ENCODE results near the gene CCDC174.
A peak's percentile ranks its signal among the peaks of the same experiment; 100 is the strongest.

CCDC174 gene

GRCh38 chr3:14633819-14634424 lies 17.6 kb upstream of the CCDC174 start:
- no peak overlapping the region for H3K4me3 ChIP-seq (ENCODE audit: low read depth, low read length)
- no peaks in the 10 kb centered on the region for H3K36me3 ChIP-seq
- no peaks in the 10 kb centered on the region for H3K27me3 ChIP-seq
- peak; percentile 52 for DNase-seq
- no peaks in the 10 kb centered on the region for H3K9me3 ChIP-seq
- no peaks in the 10 kb centered on the region for H3K4me1 ChIP-seq
- TF ChIP-seq, protein P1, sequence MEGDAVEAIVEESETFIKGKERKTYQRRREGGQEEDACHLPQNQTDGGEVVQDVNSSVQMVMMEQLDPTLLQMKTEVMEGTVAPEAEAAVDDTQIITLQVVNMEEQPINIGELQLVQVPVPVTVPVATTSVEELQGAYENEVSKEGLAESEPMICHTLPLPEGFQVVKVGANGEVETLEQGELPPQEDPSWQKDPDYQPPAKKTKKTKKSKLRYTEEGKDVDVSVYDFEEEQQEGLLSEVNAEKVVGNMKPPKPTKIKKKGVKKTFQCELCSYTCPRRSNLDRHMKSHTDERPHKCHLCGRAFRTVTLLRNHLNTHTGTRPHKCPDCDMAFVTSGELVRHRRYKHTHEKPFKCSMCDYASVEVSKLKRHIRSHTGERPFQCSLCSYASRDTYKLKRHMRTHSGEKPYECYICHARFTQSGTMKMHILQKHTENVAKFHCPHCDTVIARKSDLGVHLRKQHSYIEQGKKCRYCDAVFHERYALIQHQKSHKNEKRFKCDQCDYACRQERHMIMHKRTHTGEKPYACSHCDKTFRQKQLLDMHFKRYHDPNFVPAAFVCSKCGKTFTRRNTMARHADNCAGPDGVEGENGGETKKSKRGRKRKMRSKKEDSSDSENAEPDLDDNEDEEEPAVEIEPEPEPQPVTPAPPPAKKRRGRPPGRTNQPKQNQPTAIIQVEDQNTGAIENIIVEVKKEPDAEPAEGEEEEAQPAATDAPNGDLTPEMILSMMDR (IDR thresholded peaks at IDR 0.05; ENCODE audit: low read depth, low read length), result peak; percentile 70

- H3K27me3 ChIP-seq, result no peaks in the 10 kb centered on the region
- TF ChIP-seq, protein P1 (IDR thresholded peaks at IDR 0.05; ENCODE audit: low read depth, low read length), result no peak
- no peak for DNase-seq
- no peaks in the 10 kb centered on the region for H3K9me3 ChIP-seq
- no peaks in the 10 kb centered on the region for H3K36me3 ChIP-seq
- no peaks in the 10 kb centered on the region for H3K4me1 ChIP-seq
- no peak overlapping the region for H3K4me3 ChIP-seq (ENCODE audit: low read depth, low read length)
Measured at GRCh38 chr3:14634763-14635400, 16.7 kb upstream of the CCDC174 start.

DNA sequence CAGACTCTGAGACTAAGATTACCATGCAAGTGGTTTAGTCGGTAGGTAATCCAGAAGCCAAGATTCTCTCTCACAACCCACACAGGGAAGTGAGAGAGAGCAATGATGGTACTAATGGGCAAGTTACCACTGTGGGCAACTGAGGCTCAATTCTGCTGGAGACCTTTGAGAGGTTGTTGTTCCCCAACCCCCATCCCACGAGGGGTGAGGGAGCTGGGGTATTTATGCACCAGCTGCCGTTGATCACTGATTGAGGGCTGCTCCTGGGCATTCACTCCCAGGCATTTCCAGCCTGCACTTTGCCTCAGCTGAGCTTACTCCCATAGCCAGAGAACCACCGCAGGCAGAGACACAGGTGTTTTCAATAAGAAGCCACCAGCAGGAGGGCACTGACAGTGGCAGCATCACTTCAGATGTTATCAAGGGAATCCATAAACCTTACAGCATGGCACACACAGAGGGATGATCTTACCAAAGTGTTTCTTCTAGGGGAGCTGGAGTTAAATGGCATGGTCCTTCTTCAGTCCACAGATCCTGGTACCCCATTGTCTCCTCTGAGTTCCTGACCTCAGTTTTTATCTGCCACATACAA lies 15.0 kb upstream of the CCDC174 start:
- no peak overlapping the region for H3K4me3 ChIP-seq (ENCODE audit: low read depth, low read length)
- TF ChIP-seq, protein P1 (IDR thresholded peaks at IDR 0.05; ENCODE audit: low read depth, low read length), result no peak
- H3K36me3 ChIP-seq, result no peaks in the 10 kb centered on the region
- no peak for DNase-seq
- H3K9me3 ChIP-seq, result no peaks in the 10 kb centered on the region
- H3K4me1 ChIP-seq, result no peaks in the 10 kb centered on the region
- no peaks in the 10 kb centered on the region for H3K27me3 ChIP-seq

GRCh38 chr3:14640157-14640562 lies 11.4 kb upstream of the CCDC174 start:
- no peaks in the 10 kb centered on the region for H3K27me3 ChIP-seq
- H3K4me3 ChIP-seq (ENCODE audit: low read depth, low read length), result no peak overlapping the region
- no peaks in the 10 kb centered on the region for H3K36me3 ChIP-seq
- no peaks in the 10 kb centered on the region for H3K9me3 ChIP-seq
- no peak for DNase-seq
- TF ChIP-seq, protein P1 (IDR thresholded peaks at IDR 0.05; ENCODE audit: low read depth, low read length), result no peak
- H3K4me1 ChIP-seq, result no peaks in the 10 kb centered on the region

- Histone ChIP-seq H3K4me3 (ENCODE audit: low read depth, low read length) (no peak overlapping the region), H3K36me3 (no peaks in the 10 kb centered on the region), H3K27me3 (no peaks in the 10 kb centered on the region), H3K4me1 (no peaks in the 10 kb centered on the region), H3K9me3 (no peaks in the 10 kb centered on the region)
- no peak for DNase-seq
- TF ChIP-seq, protein P1 (IDR thresholded peaks at IDR 0.05; ENCODE audit: low read depth, low read length), result no peak
Measured at GRCh38 chr3:14640734-14641133, 10.8 kb upstream of the CCDC174 start.

- TF ChIP-seq, protein P1 (IDR thresholded peaks at IDR 0.05; ENCODE audit: low read depth, low read length), result no peak
Measured at GRCh38 chr3:14641346-14641745, 10.2 kb upstream of the CCDC174 start.

More at GRCh38 chr3:14641346-14641745, 10.2 kb upstream of the CCDC174 start:
- Histone ChIP-seq H3K4me3 (ENCODE audit: low read depth, low read length) (no peak overlapping the region), H3K4me1 (no peaks in the 10 kb centered on the region), H3K27me3 (no peaks in the 10 kb centered on the region), H3K9me3 (no peaks in the 10 kb centered on the region), H3K36me3 (no peaks in the 10 kb centered on the region)
- no peak for DNase-seq

All from BE2C (cell line).